ENCODE measurements around the gene UBE2V1. TPM values are rescaled to one million over a fixed set of nuclear protein-coding genes. Genes with fewer than 3 reads are reported as not detected.

UBE2V1 gene
- total RNA-seq, 1 donor from 2014 or later, result 83.2 TPM

GRCh38 chr20:50042370-50043313 lies 70.3 kb downstream of the UBE2V1 start:
- Histone ChIP-seq H3K4me3 (no peak overlapping the region), H3K27ac (no peak overlapping the region), H3K4me1 (peaks cover 22% of the 10 kb centered on the region), H3K36me3 (no peaks in the 10 kb centered on the region), H3K27me3 (no peaks in the 10 kb centered on the region), H3K9me3 (no peaks in the 10 kb centered on the region)
- ATAC-seq, result no peak
- no peak for DNase-seq
- intact Hi-C loops (cut with DNase I), result no loop called here
- TF ChIP-seq CTCF (IDR thresholded peaks at IDR 0.05), result no peak

GRCh38 chr20:50041246-50041873 lies 71.6 kb downstream of the UBE2V1 start:
- H3K4me3 ChIP-seq, result no peak overlapping the region
- H3K9me3 ChIP-seq, result no peaks in the 10 kb centered on the region
- intact Hi-C loops (cut with DNase I), result no loop called here
- no peak overlapping the region for H3K27ac ChIP-seq
- DNase-seq (no peak), ATAC-seq (no peak)
- peaks cover 9% of the 10 kb centered on the region for H3K4me1 ChIP-seq
- no peaks in the 10 kb centered on the region for H3K27me3 ChIP-seq
- H3K36me3 ChIP-seq, result no peaks in the 10 kb centered on the region
- TF ChIP-seq CTCF (IDR thresholded peaks at IDR 0.05), result no peak

- Histone ChIP-seq H3K27me3 (no peaks in the 10 kb centered on the region), H3K27ac (no peak overlapping the region), H3K9me3 (no peaks in the 10 kb centered on the region), H3K4me3 (no peak overlapping the region), H3K36me3 (no peaks in the 10 kb centered on the region), H3K4me1 (peaks cover 7% of the 10 kb centered on the region)
- intact Hi-C loops (cut with DNase I), result no loop called here
- DNase-seq (no peak), ATAC-seq (no peak)
- no peak for TF ChIP-seq CTCF (IDR thresholded peaks at IDR 0.05)
Observed at GRCh38 chr20:50040432-50041245, 72.3 kb downstream of the UBE2V1 start.

- H3K27ac ChIP-seq, result no peak overlapping the region
- intact Hi-C loops (cut with DNase I), result no loop called here
Observed at GRCh38 chr20:50039706-50040431, 73.1 kb downstream of the UBE2V1 start.

More at GRCh38 chr20:50039706-50040431, 73.1 kb downstream of the UBE2V1 start:
- Histone ChIP-seq H3K36me3 (no peaks in the 10 kb centered on the region), H3K27me3 (no peaks in the 10 kb centered on the region), H3K9me3 (no peaks in the 10 kb centered on the region), H3K4me3 (no peak overlapping the region), H3K4me1 (peaks cover 7% of the 10 kb centered on the region)
- ATAC-seq (no peak), DNase-seq (no peak)
- TF ChIP-seq CTCF (IDR thresholded peaks at IDR 0.05), result no peak

Data from upper lobe of right lung (tissue), 1 donor.